ENCODE measurements around the gene VTN.

The VTN gene

DNA sequence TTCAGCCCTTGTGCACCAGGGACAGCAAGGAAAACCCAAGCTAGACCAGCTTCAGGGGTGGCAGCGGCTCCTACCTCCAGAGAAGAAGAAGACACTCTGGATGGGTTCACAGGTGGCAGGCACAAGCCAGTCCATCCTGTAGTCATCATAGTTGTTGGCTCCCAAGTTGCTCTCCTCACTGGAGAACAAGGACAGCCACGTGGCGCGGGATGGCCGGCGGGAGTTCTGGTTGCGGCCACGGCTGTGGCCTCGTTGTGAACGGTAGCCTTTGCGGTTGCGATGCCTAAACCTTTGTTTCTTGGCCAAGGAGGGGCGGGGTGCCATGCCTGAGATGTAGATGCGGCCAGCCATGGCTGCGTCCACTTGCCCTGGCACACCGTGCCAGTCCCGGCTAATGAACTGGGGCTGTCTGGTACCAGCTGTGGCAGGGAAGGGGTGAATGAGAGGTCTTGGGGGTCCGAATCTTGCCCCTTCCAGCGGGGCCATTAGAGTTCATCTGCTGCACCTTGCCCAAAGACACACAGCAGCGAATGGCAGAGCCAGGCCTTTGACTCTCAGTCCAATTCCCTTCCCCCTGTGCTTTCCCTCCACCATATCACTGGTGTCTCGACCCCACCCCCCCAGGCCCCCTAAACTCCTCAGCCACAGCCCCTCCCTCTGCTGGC is 2.3 kb downstream of the VTN start:
- FAIRE-seq = no peak

DNA sequence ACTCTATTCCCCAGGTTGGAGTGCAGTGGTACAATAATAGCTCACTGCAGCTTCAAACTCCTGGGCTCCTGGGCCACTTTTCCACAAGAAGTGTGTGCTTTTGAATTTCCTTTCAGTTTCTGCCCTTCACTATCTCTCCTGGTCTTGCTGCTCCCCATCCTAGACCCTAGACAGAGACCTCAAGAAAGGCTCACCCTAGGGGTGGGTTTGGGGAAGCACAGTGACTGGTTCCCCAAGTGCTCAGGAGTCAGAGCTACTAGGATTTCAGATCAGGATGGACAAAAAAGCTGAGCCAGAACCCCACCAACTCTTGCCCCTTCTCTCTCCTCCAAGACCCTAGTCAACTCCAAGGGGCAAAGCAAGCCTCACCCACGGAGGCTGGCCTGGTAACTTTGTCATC is 3.5 kb downstream of the VTN start:
- no peak for FAIRE-seq

DNA sequence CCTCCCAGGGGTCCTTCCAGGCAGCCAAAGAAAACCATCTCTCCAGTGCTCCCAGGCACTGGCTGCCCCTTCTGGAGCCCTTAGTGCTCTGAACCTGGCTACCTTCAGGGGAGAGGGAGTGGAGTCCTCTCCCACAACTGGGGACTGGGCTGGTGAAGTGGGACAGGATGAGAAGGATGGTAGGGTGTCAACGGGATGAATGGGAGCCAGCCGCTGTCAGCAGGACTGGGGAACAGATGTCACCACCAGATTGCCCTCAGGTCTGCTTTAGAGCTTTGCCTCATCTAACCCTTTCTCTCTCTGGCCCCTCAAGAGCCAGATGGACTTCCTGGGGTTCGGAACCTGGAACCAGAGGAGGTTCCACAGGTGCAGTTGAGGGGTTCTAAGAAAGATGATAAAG is 4.6 kb downstream of the VTN start:
- FAIRE-seq = no peak

DNA sequence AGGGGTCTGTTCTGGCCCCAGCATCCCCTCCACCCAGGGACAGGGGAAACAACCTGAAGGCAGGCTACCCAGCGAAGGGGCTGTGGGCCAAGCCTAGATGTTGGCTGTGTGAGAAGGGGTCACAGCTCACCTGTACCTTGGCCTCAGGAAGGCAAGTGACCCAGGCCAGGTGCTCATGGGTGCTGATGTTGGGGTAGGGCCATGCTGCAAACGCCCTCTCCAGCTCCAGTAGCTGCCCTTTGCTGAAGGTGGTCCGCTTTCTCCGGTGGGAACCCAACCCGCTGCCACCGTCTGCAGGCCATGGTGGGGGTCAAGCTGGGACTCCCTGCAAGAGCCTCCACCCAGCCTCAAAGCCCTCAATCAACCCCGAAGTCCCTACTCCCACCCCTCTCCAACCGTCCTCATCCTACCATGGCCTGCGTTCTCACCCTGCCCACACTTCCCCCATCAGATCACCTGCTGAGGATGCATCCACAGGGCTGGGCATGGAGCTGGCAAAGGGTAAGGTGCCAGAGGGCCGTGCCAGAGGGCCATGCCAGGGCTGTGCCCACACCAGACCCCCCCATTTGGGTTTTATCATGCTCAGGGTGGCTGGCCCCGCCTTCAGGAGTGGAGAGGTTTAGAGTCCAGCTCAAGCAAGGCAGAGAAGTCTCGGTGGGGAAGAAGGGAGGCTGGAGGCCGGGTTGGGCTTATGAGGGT is 5.3 kb downstream of the VTN start, which contains the start of gene SEBOX:
Gene SEBOX, minus strand, starts transcription at position 535 of the 699 bp plus-strand sequence. Its CDS starts 48 bp downstream, at position 487.
- no peak for FAIRE-seq

DNA sequence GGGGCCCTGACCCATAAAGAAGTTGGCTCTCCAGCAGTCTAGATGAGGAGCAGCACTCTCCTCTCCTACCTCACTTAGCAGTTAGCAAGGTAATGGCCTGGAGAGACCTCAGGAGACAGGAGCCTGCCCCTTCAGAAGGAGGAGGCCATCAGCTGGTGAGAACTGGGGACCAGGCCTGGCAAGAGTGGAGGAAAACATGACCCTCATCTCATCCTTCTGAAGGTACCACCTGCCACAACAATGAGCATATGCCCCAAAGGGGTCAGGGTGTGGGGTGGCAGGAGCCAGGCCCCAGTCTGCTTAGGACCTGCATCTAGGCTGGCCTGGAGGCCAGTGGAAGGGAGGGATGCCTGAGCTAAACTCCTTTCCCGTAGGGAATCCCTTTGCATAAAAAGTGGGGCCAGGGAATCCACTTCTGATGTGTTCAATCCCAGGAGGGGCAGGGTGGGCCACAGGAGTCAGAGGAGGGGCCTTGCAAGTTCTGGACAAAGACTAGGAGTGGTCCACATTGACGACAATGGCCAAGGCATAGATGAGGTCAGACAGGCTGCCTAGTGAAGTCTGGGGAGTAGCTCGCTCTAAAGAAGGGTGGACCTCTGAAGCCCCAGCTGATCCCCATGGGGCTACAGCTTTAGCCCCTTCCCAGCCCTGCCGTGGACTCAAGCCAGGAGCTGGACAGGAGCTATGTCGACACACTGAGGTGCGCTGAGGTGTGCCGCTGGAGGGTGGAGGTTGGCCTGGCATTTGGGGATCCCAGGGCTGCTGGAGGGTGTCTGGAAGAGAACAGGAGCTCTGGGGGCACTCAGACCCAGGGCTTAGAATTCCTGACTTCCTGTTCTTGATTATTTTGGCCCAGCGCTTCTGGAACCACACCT is 6.1 kb downstream of the VTN start:
- FAIRE-seq = no peak

DNA sequence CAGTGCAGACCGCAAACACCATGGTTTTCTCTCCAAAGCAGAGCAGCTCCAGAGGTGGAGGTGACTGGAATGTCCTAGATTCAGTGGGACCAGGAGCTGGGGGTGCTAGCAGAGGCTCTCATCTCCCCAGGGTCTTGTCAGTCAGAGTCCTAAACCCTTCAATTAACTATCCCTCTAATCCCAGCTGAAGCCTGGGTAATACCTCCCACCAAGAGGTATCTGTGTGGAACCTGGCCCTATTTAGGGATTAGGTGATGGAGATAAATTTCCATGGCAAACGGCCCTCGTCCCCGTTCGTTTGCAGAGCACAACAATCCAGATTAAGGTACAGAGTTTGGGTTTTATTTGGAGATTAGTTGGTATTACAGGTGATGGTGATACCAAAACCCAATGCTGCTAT is 6.9 kb downstream of the VTN start:
- no peak for FAIRE-seq

DNA sequence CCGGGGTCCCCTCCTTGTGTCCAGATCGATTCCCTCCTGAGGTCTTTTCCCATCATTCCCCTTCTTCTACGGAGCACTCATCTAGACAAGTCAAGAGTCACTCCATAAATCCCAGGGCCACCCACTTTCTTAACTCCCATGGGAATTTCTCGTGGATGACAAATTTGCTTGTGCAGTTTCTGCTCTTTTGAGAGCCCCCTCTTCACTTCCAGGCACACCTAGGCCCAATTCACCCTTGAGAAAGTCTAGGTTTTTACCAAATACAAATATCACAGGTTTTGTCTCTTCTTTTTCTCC is 12.3 kb downstream of the VTN start:
- no peak for FAIRE-seq

DNA sequence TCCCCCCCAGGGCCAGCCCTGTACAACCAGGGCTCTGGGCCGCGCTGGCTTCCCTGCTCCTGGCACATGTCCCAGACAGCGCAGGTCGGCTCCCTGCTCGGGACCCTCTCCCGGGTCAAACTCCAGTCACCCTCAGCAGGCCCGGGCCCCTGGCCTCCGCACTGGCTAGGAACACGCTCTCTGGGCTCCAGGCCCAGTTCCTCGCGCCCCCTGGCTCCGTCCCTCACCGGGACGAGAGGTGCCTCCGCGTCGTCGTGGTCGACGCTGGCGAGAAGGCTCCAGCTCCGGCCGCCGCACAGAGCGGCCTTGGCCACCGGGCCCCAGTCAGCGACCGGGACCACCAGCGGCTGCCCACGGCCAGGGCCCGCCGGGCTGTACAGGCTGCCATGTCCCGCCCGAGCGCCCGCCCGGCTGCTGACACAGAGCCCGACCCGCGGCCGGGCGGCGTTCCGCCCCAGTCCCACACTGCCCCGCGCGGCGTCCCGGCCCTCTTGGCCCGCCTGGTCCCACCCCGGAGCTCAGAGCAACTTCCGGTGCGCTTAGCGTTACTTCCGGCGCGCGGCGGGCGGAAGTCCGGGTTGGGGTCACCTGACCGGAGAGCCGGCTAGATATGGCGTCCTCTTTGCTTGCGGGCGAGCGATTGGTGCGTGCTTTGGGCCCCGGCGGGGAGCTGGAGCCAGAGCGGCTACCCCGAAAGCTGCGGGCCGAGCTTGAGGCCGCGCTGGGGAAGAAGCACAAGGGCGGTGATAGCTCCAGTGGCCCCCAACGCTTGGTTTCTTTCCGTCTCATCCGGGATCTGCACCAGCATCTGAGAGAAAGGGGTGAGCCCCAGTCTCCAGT is 12.8 kb downstream of the VTN start, which contains the start of gene POLDIP2:
Gene POLDIP2, minus strand, starts transcription at position 467 of the 840 bp plus-strand sequence. Its CDS starts 79 bp downstream, at position 388.
- no peak for FAIRE-seq

DNA sequence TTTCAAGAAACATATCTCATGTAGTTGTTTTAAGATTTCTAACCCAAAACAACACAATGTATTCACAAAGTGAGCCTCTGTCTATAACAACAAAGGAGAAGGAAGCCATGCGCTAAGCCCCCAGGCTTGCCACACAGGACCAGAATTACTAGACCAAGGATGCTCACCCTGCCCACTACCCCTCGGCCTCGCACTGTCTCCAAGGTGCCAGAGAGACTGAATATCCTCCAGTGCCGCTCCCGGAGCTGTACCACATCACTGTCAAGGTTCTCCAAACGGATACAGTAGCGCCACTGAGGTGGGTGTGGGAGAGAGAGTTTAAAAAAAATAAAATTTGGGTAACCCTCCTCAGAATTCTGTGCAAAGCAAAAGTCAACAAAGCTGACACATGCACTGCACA is 19.8 kb downstream of the VTN start:
- no peak for FAIRE-seq

DNA sequence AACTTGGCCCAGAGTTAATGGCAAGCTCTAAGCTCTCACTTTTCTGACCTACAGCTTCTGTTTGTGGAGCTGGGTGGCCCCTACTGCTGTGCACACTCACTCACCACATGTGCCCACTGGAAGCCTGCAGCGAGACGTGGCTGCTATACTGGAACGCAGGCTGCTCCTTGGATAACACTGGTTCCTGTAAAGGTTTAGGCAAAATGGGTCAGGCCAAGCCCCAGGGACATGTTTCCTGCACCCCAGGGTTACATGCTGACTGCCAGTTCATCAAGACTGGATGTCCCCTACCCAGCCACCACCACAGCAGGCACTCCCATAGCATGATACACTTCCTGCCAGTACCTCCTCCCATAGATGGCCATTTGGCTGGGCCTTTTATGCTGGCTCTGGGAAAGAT is 21.1 kb downstream of the VTN start:
- FAIRE-seq = no peak

DNA sequence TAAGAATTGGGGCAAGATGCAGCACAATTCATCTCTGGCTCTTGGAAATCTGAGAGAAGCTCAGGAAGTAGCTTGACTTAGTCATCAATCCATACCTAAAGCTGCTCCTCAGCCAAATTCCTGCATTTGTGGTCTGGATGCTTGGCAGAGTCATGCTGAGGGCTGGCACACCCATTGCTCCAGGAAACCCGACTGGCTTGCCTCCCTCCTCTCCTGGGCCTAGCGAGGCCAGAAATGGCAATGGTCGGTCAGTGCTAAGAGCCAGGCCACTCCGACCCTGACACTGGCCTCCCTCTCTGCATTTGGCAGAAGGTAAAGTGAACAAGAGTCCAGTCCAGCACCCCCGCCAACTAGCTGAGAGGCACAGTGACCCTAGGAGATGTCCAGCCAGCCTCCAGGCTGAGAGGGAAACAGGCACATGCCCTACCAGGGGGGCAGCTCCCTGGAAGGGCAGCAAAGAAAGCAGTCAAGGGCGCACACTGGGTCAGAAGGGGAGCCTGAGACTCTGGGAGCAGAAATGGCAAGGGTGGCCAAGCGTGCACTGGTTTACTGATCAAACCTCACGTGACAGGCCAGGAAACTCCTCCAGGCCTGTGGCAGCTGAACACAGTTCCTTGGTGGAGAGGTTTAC is 22.7 kb downstream of the VTN start:
- no peak for FAIRE-seq

DNA sequence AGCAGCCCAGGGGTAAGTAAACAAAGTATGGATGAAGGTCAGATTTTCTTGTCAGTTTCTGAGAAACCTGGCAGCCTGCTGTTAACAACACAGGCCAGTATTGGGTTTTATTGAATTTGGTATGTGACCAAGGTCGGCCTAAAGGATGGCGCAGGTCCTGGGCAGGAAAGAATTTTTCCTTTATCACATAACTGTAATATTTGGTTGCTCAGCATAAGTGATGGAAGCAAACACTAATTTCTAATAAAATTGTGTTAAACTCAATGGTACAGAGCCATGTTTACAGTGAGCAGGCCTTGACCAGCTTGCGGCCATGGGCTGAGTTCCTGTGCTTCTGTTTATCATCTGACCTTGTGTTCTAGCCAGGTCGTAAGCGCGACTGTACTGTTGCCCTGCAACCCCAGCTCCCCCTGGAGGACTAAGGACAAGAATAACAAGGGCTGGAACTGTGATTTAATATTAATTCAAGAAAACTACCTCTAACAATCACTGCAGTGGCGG is 23.3 kb downstream of the VTN start:
- FAIRE-seq = no peak

DNA sequence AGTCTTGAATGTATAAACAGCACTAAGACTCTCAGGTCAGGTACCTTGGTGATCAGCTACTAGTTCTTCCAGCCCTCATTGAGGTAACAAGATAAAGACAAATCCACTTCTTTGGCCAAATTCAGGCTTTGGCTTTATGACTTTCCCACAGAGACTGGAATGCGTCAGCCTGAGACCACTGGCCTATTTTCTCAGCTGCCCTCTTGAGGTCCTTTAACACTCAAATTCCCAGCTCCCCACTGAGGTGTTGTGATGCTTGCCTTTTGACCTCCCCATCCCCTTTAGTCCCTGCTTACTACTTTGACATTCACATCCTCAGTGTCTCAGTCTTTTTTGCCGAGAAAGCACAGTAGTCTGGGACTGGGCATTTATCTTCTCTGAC is 23.9 kb downstream of the VTN start:
- FAIRE-seq = no peak

DNA sequence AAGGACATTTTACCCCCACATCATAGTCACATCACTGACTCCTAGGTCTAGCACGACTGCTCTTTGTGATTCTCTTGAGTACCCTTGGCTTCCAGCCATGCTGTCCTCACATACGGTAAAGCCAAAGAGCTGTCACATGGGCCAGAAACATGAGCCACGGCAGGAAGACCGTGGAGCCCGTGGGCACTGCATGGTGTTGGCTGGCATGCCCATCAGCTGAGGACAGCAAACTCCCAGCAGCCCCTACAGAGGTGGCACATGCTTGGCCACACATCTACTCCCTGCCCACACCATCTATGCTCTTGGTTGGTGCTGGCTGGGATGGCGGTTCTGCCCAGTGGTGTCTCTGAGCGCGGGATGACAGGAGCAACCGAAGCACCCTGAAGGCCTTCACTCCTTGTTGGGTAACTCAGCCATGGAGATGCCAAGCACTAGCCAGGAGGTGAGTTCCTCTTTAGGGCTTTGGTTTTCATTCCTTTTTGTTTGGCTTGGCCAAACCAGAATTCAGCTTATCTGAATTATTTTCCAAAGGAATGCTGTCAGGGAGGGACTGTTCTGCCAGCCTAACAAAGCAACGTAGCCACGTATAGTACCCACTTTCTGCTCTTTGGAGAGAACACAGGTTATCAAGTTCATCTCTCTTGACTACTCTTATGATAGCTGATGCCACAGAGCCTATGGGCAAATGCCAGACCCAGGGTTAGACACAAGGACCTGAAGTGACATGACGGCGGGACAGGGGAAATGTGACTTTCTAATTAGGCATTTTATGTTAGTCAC is 24.5 kb downstream of the VTN start:
- no peak for FAIRE-seq

DNA sequence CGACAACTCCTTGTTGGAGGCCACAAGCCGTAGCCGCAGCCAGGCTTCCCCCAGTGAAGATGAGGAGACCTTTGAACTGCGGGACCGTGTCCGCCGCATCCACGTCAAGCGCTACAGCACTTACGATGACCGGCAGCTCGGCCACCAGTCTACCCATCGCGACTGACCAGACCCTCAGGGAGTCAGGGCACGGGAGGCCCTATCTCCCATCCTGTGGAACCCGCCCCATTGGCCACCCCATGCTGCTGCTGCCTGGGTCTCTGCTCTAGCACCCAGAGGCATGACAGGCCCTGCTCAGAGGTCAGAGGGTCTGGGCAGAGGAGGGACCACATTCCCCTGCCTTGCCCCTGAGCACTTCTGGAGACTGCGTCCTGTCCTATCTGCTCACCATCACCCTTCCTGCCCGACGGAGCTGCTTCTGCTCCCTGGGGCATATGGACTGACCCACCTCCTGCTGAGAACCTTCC is 25.6 kb downstream of the VTN start:
- FAIRE-seq = no peak

DNA sequence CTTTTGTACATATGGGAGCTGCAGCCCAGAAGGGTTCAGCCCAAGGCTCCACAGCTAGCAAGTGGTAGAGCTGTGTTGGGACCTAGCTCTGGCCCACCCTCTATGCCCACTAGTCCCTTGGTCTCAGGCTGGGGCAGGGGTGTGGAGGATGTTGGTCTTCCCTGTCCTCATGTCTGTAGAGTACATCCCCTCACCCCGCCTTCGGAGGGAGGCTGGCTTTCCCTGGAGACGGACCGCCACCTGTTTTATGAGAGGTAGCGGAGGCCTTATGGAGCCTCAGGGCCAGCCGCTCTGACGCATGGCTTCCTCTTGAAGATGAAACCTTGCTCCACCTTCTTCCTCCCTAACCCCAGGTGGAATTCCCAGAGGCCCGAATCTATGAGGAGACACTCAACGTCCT is 26.1 kb downstream of the VTN start:
- no peak for FAIRE-seq

DNA sequence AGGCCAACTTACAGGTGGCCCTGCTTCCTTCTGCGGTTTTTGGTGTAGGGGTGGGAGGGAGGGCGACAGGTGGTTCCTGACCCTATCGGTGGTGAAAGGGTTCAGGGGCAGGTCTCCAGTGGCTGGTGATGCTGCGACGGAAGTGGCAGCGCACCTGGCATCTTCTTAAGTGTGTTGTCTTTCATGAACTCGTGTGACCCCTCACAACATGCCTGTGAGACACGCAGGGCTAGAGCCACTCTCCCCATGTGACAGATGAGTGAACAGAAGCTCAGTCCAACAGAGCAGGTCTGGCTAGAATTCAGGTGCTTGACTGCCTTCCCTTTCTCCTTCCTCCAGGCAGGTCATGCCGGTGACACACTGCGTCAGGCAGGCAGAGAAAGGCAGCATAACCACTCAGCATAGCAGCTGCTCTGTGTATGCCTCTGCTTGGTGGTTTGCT is 26.6 kb downstream of the VTN start:
- no peak for FAIRE-seq

DNA sequence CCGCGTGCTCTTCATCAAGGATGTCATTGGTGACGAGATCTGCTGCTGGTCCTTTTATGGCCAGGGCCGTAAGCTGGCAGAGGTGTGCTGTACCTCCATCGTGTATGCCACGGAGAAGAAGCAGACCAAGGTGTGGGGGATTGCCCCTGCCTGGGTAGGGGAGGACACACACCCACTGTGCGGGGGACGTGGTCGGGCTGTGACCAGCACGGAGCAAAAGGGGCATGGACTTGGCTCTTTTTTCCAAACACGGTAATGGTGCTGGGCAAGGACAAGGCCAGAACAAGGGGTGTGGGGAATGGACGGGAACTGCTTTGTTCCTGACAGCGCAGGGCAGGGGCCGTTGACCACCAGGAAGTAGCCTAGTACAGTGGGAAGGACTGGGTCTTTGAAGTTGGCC is 27.8 kb downstream of the VTN start:
- no peak for FAIRE-seq

DNA sequence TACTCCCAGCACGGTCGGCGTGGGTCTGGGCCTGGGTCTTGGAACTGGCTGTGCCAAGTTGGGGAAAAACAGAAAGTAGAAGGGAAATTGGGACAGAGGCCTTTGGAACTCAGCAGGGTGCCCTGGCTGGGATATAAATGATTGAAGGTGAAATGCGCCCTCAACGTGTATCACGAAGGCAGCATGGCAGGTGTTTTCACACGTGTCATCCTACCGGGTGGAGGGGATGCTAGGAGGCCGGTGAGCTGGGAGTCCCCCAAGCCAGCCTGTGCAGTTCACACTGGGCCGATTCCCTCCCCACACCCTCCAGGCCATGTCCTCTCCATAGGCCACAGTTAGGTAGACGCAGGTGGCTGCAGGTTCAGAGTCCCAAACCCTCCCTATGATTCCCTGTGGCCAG is 28.6 kb downstream of the VTN start:
- FAIRE-seq = no peak

DNA sequence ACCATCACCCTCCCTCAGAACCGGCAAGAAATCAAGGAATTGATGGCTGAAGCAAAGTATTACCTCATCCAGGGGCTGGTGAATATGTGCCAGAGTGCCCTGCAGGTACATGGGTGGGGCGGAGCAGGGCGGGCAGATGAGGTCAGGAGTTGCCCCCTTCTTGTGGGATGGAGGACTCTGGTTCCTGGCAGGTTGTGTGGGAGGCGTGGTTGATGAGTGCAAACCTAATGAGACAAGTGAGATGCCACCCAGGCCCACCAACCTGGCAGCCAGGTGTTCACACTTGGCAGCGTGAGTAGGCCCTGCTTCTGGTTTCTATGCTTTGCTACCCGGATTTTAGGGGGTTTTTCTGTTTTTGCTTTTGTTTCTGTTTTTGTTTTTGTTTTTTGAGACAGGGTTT is 29.7 kb downstream of the VTN start:
- FAIRE-seq = no peak

DNA sequence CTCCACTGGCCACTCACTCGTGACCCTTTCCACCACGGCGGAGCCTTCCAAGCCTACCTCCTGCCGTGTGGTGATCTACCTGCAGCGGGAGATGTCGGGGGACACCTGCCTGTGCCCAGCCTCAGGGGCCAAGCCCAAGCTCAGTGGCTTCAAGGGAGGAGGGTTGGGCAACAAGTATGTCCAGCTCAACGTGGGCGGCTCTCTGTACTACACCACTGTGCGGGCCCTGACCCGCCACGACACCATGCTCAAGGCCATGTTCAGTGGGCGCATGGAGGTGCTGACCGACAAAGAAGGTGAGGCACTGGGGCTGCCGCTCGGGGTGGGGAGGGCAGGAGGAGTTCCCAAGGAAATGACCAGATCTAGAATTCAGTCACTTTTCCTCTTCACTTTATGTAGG is 30.7 kb downstream of the VTN start:
- no peak for FAIRE-seq
